Measurements from ENCODE around the gene ENOX2.

DNA sequence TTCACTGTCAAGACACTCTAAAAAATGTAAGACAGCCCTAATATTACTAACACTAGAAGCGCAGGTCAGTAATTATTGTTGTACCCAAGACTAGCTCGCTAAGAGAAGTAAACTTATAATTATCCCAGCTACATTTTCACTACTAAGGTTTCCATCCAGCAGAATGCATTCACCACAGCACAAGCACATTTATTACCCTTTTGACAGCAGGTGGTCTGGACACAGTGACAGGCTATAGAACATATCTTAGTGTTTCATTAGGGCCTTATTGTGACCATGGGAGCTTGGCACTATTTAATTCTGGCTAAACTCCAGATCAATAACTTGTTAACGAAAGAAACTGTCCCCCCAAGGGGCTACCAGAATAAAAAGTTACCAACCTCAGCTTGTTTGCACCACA, 237.7 kb downstream of the ENOX2 start:
- TF ChIP-seq POLR2A (IDR thresholded peaks at IDR 0.05) (no peak), CTCF (IDR thresholded peaks at IDR 0.05) (no peak)

Measured in adrenal gland (tissue), 5 donors.